NCI-H226 (cell line): Measurements from ENCODE around the gene PARD3B.

Experiments used
- DNase-seq: peaks from one replicate; pipeline ENCODE4 v3.0.0-alpha.2; 2015

The PARD3B gene

DNA sequence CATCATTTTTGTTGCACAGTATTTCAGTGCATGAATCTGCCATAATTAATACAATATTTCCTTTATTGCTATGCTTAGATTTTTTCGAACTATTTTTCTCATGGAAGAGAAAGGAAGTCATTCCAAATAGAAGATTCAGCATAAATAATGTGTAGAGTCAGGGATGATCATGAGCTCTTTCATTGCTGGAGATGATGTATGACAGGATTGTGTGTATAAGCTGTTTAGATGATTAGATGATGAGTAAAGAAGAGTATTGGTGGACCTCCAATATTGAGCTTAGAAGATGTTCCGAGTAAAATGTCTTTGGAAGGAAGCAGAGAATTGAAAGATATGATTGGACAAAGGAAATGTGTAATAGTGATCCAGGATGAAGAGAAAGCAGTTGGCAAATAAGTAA lies 364.5 kb downstream of the PARD3B start:
- DNase-seq, result no peak

DNA sequence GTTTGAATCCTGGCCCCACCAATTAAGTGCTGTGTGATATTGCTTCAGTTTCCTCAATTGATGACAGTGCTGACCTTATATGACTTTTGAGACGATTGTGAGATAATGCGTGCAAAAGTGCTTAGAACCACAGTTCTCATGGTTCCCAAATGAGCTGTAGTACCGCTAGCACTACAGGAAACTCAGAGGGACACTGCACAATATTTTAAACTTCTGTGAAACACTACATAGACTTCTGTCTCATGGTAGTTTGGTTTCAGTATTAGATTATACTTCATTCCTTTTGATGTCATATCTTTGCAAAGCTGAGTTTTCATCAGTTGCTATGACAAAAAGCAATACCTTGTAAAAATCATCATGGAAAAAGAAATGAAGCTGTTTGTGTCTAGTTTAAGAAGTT lies 368.0 kb downstream of the PARD3B start:
- DNase-seq, result no peak

DNA sequence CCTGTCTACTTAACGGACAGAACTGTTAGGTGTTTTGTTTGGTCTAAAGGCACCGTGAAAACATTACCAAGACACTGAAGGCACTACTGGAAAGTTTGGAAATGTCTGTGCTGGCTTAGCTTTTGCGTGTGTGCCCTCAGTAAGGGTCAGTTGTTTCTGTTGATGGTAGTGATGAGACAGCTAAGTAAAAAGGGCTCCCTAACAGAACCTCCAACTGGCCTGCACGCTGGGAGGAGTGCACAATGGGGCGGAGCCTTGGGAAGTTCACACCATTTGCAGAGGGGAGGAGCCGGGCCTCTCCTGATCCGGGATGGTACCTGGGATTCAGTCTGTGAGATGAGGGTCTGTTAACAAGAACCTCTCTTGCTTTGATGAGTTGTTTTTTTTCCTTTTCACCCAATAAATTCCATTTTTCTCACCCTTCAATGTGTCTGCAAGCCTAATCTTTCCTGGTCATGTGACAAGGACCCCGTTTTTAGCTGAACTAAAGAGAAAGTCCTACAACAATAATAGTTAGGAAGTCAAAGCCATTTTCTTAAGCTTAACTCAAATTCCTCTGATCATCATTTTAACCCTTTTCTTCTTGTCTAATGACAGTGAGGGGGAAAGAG lies 368.7 kb downstream of the PARD3B start:
- DNase-seq, result no peak

DNA sequence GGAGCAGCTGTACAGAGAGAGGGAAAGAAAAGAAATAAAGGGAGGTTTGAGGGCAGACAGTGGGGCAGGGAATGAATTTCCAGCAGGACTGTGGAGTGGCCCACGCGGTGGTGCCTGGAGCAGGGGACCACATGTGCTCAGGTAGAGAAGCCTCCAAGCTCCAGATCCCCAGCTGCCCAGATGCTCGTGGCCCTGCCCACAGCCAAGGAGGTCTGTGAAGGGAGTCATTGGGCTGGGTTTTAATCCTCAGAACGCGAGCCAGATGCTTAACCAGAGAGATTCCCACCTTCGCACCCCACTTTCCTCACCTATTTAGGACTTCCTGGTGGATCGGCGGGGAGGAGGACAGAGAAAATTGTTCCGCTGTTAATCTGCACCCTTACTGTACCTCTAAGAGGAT lies 369.4 kb downstream of the PARD3B start:
- DNase-seq, result no peak

DNA sequence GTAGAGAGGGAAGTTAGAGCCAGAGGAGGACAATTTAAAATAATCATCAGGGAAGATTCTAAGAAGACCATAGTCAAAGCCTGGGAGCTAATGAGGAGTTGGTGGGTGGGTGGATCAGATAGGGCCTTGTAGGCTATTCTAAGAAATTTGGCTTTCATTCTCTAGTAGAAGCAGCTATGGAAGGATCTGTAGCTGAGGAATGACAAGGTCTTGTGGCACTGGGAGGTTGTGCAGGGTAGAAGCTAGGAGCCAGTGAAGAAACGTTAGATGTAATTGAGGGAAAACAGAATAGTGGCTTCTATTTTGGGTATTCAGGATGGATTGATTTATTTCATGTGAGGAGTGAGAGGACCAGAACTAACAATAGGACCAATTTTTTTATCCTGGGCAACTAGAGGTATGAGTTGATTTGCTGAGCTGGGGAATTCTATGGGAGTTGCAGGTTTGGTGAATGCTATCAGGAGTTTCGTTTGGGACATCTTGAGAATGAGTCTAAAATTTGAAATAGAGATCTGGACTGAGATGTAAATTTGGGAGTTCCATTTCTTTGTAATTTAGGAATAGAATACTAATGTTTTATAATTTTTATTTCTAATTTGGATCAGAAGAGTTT lies 371.9 kb downstream of the PARD3B start:
- no peak for DNase-seq

DNA sequence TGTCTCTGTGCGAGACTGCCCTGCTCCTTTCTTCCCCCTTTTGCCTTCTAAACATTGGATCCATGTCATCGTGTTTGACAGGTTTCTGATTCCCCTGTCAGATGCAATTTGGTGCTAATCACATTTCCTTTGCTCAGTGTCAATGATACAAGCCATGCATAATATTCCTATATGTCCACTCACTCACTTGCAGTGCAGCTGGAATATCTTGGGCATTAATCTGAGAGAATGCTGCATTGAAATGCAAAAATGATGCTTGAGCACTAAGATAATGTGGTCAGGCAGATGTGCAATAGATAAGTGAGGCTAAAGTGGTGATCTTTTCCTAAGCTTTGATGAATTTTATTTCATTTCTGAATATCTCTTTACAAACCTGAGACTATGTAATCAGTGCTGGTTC lies 375.5 kb downstream of the PARD3B start:
- no peak for DNase-seq

DNA sequence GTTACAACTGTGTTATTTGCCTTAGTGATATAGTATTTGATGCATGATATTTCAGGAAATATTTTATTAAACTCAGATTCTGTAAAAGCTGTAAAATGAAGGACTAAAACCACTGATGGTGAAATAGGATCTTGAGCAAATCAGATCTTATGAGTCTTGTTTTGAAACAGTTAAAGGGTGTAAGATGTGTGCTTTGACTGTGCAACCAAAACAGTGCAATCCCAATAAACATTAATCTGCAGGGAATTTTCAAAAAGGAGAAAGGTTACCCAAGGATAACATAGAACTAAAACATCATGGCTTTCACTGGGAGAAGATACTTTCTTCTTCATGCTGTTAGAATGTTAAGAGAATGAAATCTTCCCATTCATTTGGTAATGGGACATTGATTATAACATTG lies 378.7 kb downstream of the PARD3B start:
- DNase-seq, result no peak

DNA sequence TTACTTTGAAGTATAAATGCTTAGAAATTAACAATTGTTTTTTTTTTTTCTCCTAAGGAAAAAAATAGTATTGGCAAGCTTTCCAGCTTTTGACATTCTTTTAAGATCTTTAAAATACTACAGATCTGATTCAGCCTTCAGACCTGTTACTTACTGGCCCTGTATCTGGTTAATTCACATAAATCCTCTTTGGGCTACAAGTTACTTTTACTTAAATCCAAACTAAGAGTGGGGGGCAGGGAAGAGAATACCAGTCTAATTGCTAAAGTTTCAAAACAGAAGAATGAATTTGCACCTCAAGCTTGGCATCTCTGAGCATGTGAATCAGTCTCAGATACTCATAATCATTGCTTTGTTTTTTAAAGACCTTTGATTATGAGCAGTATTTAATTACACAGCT lies 386.3 kb downstream of the PARD3B start:
- no peak for DNase-seq

DNA sequence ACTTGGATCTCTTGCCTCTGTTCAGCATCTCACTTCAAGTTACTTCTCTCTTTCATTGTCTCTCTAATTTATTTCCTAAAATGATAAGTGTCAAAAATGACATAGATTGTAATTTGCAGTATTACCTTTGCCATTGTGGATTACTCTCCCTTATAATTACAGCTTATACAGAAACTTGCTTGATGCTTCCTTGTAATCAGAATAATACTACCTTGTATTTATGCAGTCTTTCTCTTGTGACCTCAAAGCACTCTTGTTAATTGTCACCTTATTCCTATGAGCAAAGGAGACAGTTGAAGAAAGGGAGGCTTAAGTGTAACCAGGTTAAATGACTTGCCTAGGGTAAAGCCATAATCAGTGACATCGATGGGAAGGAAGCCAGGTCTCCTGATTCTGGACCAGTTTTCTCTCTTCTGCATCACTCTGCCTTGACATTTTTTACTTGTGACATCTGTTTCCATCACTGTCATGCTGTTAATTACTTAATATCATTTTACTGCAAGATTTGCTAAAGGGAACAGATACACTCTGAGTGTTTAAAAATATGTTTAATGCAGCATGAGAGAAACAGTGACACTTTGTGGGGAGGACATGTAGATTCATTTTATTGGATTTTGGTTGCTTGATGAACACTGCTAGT lies 388.6 kb downstream of the PARD3B start:
- DNase-seq, result no peak

DNA sequence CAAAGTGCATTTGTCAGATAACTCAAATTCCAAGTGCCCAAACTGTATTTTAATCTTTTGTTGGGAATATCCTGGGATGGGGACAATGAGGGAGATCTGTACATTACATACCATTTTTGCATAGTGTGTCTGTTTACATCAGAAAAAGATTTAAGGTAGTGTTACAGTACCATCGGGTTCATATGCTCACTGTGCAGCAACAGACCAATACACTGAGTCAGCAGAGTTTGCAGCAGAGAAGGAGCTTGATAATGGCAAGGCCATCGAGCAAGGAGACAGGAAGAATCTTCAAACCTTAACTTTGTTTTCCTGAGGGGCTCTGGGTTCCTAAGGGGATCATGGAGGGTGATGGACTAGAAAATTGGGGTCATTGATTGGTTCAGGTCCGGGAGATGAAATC lies 399.7 kb downstream of the PARD3B start:
- no peak for DNase-seq

DNA sequence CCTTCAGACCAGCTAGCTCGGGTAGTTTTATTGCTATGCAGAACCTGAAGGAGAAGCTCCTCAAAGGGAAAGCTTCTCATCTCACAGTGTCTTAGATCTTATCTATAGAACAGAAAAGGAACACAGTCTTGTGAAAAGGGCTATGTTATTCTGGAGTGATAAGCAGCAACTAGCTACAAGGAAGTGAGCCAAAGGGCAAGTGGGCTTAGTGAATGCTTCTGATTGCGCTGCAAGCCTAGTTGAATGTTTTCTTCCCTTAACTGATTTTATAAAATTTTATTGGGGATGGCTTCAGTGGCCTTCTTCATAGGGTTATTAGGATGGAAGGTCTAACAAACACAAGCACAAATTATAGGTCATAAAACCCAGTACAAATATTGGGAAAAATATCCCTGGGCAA lies 400.1 kb downstream of the PARD3B start:
- DNase-seq, result no peak

DNA sequence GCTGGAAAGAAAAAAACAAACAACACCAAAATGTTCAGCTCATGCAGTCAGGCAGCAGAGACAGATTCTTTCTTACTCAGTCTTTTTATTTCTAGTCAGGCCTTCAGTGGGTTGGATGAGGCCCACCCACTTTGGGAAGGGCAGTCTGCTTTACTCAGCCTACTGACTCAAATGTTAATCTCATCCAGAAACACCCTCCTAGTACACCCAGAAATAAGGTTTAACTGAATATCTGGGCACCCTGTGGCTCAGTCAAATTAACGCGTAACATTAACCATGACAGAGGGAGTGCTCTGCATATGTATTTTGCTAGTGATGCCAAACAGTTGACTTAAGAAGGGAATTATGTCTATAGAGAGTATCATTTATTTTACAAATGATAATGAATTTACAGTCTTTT lies 401.6 kb downstream of the PARD3B start:
- DNase-seq, result no peak

DNA sequence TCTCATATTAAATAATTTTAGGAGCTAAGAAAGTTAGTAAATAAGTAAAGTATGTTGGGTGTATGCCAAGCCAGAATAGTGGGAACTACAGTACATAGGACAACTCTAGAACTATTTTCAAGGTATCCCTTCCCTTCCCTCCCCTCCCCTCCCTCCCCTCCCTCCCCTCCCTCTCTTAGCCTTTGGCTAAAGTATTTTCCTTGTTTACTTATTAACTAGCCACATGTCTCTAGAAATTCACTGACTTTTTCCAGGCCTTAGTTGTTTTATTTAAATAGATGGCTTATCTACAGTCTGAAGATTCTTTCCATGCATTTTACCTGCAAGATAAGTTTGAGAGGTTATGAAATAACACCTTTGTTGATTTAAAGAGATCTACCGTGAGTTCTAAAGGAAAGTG lies 402.1 kb downstream of the PARD3B start:
- DNase-seq, result no peak

DNA sequence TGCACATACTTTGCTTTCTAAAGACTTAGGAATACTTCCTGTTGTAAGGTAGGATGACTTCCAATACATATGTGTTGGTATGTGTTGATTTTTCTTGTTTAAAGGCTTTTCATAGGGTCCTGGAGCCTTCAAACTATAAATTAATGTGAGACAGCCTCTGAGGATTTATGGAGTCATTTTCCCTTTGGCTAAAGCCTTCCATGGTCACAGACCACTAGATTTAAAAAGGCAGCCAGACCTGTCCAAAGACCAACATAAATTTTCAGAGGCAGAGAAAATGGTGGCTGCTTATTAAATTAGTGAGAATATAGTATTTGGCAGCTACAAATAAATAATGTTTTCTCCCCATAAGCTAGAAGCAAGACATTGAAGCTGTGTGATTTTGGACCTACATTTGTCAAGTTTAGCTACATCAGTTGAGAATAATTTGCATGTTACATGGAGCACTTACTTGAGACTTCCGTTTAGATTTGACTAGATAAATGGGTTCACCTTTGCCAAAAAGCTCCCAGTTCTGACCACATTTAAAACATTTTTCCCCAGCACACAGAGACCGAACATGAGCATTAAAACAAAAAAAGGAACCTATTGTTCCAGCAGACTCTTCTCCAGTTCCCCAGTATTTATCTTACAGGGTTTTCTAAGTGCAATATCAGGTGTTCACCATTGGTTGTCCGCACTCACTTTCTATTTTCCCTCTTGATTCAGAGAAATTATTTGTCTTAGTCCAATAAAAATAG lies 402.9 kb downstream of the PARD3B start:
- DNase-seq, result no peak

DNA sequence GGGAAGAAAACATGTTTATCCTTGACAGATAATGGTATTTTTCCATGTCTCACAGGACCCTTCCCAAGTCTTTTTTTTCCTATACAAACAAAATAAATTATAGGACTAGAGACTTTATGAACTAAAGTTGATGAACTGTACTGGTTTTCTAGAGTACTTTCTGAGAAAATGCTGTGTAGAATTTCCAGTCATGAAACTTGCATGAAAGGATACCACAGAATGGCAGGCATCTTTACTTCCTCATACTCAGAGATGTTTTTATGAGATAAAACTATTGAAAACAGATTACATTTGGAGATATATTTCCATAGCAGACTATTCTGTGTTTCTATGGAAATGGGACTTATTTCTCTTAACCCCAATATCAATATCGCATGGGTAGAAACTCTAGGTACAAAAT lies 403.5 kb downstream of the PARD3B start:
- no peak for DNase-seq

DNA sequence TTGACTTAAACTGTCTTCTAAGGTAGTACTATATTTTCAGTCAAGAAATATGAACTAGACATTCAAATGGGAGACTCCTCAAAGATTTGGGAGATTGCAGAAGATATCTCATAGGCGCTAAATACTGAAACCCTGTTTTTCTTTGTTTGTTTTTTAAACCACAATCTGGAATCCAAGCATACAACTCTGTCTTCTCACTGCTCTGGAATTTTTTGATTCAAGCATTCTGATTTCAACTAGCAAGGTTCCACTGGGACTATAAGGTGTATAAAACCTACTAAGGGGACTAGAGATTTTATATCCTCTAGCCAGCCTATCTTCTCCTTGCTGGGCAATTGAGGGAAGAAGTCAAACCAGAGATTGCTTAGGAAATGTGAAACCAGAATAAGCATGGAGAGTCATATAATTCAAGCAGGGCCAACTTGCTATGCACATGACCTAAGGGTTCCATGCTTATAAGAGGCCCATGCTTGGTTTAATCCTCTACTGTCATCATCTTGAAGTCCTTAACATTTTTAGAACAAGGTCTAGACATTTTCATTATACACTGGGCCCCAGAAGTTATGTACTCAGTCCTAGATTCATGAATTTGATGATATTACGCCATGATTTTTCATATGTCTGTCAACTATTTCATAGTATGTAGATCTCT lies 405.5 kb downstream of the PARD3B start:
- peak; percentile 34 for DNase-seq

DNA sequence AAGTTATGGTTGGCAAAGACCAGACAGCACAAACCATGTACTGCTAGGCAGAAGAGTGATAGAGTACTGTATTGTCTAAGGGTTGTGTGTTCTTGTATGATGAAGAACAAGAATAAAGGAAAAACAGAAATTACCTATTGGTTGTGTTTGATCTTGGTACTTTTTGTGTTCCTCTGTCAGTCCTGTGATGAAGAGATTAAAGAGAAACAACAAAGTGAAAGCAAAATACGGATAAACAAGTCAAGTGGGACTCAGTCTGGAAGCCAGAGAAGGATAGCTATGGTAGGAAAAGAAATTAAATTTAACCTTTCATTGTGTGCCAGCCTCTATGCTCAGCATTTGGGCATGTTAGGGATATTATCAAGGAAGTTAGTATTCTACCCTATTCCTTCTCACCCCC lies 413.1 kb downstream of the PARD3B start:
- no peak for DNase-seq

DNA sequence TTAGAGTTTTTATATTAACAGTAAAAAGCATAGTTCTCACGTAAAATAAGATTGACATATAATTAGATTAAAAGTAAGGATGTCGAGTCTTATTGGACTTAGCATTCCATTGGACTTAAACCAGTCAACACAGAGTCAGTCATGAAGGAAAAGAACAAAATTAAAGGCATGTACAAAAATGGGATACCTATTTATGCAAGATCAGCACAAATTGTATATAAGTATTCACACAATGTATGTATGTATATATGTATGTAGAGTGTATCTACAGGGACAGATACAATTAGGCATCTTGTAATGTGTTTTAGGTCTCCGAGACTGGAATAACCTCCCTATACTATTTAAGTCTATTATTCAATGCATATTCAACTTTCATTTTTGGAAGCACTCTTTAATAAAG lies 419.1 kb downstream of the PARD3B start:
- DNase-seq, result no peak

DNA sequence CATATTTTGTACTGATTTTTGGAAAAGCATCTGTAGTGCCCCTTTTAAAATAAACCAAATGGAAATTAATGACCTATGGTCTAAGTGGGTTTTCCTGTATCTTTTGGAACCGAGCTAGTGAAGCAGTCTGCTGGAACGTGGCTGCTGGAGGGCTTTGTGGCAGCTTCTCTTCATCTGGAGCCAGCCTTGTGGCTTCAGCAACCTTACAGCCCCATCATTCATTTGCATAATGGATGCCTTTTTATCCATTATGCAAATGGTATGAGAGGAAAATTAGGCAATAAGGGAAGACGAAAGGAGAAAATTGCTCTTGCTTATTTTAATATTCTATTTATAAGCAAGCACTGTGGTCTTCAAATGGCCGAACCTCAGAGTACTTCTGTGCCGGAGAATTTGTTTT lies 421.0 kb downstream of the PARD3B start:
- no peak for DNase-seq

DNA sequence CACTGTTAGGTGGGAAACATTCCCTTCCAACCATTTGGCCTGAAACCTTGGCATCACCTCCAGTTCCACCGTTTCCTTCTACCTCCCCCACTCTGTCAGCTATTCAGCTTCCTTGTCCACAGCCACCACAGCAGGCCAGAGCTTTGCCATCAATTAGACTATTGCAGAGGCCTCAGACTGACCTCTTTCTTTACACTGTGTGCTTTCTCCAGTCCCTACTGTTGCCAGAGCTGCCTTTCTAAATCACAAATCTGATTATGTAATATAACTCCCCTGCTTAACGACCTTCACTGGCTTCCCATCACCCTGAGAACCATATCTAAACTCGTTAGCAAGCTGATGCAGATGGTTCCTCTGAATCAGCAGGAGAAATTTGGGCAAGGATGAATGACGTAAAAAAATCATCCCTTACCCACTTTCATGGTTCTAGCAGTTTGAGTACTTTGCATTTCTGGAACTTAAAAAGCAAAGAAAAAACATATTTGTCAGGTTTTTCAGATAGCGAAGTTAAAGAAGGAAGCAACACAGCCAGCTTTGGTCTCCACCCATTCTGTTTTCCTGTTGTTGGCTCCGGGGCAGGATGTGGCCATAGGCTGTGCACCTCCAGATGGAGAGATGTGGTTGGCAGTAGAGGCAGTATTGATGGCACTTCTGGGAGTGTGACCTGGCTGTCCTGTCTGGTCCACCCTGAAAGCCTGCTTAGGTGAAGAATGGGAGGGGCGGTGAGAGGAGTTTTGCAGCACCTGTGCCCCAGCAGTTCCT lies 422.1 kb downstream of the PARD3B start:
- DNase-seq, result no peak

DNA sequence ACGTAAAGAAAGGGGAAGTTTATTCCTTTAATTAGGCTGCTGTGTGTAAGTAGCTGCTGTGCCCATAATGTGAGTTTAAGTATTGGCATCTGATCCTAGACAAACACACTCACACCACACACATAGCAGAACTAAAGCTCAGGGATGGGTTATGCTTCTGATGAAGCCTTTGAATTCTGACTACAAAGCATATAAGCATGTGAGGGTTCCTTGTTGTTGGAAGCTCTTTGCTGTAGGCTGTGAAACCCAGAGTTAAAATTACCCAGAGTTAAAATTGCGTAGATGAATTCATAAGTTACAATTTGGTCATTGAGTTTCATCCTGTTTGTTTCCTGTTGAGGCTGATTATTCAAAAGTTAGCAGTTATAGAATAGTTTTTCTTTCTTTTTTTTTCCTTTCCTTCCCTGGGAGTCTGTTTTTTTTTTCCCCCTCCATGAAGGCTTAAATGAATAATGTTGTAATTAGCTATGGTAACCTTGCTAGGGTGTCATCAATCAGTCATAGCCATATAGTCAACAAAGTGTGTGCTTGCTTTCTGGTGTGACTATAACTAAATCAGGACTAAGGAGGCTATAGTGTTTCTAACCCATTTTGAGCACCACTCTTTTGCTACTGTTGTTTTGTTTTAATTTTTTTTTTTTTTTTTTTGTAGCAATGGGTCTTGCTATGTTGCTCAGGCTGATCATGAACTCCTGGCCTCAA lies 426.1 kb downstream of the PARD3B start:
- no peak for DNase-seq

DNA sequence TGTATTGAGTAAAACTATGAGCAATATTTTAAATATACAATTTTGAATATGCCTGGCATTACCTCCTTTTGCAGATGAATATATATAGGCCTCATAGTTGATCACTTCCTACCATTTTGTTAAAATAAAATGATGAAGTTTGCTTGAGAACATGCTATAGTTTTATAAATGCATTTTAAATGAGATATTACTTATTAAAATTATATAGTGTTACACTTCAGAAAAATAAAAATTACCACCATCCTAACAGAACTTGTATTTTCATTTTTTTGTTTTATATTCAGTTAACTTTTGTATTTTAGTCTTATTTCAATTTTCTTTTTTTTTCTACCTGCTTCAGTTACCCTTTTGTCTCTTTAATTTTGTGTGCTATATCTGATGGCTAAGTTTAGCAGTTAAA lies 426.9 kb downstream of the PARD3B start:
- no peak for DNase-seq
